ENCODE results near the gene BAHD1. TPM values are rescaled to one million over a fixed set of nuclear protein-coding genes. Genes with fewer than 3 reads are reported as not detected.

BAHD1 gene
- total RNA-seq, 2 experiments from 2014 or later = 29.6 to 30.0 TPM

DNA sequence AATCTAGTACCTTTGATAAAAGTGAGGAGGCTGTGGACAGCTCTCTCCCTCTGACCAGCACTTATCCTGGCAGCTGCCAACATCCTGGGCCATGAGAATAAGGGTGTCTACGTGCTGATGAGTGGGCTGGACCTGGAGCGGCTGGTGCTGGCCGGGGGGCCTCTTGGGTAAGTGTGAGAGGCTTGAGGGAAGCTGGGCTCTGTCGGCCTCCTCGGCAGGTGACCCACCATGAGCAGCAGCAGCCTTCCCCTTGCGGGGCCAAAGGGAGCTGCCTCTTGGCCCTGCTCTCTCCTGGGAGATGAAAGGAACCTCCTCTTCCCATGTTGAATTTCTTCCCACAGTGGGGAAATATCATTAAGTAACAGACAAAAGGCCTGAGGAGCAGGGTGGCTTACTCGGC is 25.9 kb upstream of the BAHD1 start:
- H3K9me3 Mint-ChIP-seq = no peaks in the 10 kb centered on the region
- H3K4me3 Mint-ChIP-seq = no peak overlapping the region
- POLR2A ChIA-PET = interaction anchor here (1.1 kb wide), 1 partner anchor 46 kb away, joined by 3 read pairs; no protein-coding TSS in a partner anchor
- peaks cover 27% of the 10 kb centered on the region for H3K36me3 Mint-ChIP-seq
- DNase-seq (no peak), ATAC-seq (ENCODE audit: low read depth) (no peak)
- H3K4me1 Mint-ChIP-seq = no peaks in the 10 kb centered on the region
- H3K27me3 Mint-ChIP-seq = no peaks in the 10 kb centered on the region
- H3K27ac Mint-ChIP-seq = no peak overlapping the region

GRCh38 chr15:40415226-40415625 is 25.5 kb upstream of the BAHD1 start:
- Mint-ChIP-seq H3K9me3 (no peaks in the 10 kb centered on the region), H3K36me3 (peaks cover 27% of the 10 kb centered on the region), H3K4me1 (no peaks in the 10 kb centered on the region), H3K27ac (no peak overlapping the region), H3K27me3 (no peaks in the 10 kb centered on the region), H3K4me3 (no peak overlapping the region)
- ATAC-seq (ENCODE audit: low read depth) (no peak), DNase-seq (no peak)
- POLR2A ChIA-PET = interaction anchor here (0.8 kb wide), 1 partner anchor 77 kb away, joined by 3 read pairs; no protein-coding TSS in a partner anchor

DNA sequence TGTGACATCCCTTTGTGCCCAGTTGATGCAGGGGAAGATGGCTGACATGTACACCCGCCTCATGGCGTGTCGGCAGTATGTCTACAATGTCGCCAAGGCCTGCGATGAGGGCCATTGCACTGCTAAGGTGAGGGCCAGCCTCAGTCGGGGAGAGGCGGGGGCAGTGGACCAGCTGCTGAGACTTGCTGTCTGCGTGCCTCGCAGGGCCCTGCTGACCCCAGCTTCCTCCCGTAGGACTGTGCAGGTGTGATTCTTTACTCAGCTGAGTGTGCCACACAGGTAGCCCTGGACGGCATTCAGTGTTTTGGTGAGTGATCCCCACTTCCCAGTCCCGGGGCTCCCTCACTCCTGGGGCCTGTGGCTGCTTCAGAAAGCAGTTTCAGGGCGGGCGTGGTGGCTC is 24.7 kb upstream of the BAHD1 start:
- DNase-seq (no peak), ATAC-seq (ENCODE audit: low read depth) (no peak)
- Mint-ChIP-seq H3K9me3 (no peaks in the 10 kb centered on the region), H3K4me1 (no peaks in the 10 kb centered on the region), H3K36me3 (peaks cover 20% of the 10 kb centered on the region), H3K27me3 (no peaks in the 10 kb centered on the region), H3K27ac (no peak overlapping the region), H3K4me3 (no peak overlapping the region)
- POLR2A ChIA-PET = interaction anchor here (0.8 kb wide), 1 partner anchor 78 kb away, joined by 3 read pairs; no protein-coding TSS in a partner anchor

DNA sequence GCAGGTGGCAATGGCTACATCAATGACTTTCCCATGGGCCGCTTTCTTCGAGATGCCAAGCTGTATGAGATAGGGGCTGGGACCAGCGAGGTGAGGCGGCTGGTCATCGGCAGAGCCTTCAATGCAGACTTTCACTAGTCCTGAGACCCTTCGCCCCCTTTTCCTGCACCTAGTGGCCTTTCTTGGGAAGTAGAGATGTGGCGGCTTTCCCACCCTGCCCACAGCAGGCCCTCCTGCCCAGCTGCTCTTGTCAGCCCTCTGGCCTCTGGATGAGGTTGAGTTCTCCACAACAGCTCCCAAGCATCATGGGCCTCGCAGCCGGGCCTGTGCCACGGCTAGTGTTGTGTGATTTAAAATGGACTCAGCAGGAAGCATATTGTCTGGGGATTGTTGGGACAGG is 22.6 kb upstream of the BAHD1 start:
- Mint-ChIP-seq H3K36me3 (peaks cover 7% of the 10 kb centered on the region), H3K27me3 (no peaks in the 10 kb centered on the region), H3K27ac (peak overlapping the region; percentile 17), H3K4me1 (peaks cover 4% of the 10 kb centered on the region), H3K4me3 (no peak overlapping the region), H3K9me3 (no peaks in the 10 kb centered on the region)
- DNase-seq (no peak), ATAC-seq (ENCODE audit: low read depth) (no peak)
- POLR2A ChIA-PET = interaction anchor here (0.8 to 1.1 kb wide), 2 partner anchors 35 to 41 kb away, joined by 3 read pairs; partner anchors contain the start of gene KNSTRN

- Mint-ChIP-seq H3K4me3 (no peak overlapping the region), H3K9me3 (no peaks in the 10 kb centered on the region), H3K4me1 (peaks cover 4% of the 10 kb centered on the region), H3K36me3 (peaks cover 2% of the 10 kb centered on the region), H3K27me3 (no peaks in the 10 kb centered on the region), H3K27ac (no peak overlapping the region)
- ATAC-seq (ENCODE audit: low read depth) (no peak), DNase-seq (no peak)
- POLR2A ChIA-PET = interaction anchor here (1.9 to 4.0 kb wide), 2 partner anchors 14 to 52 kb away, joined by 4 to 22 read pairs; partner anchors contain the start of gene IVD
Observed at GRCh38 chr15:40420071-40420713, 20.6 kb upstream of the BAHD1 start.

- no peaks in the 10 kb centered on the region for H3K9me3 Mint-ChIP-seq
- H3K4me1 Mint-ChIP-seq = peaks cover 4% of the 10 kb centered on the region
- peaks cover 2% of the 10 kb centered on the region for H3K36me3 Mint-ChIP-seq
- ATAC-seq (ENCODE audit: low read depth) = no peak
- DNase-seq = no peak
- no peak overlapping the region for H3K4me3 Mint-ChIP-seq
- no peak overlapping the region for H3K27ac Mint-ChIP-seq
- POLR2A ChIA-PET = interaction anchor here (2.2 to 4.0 kb wide), 2 partner anchors 53 to 77 kb away, joined by 8 to 22 read pairs; no protein-coding TSS in a partner anchor
- H3K27me3 Mint-ChIP-seq = no peaks in the 10 kb centered on the region
Observed at GRCh38 chr15:40420793-40421192, 20.0 kb upstream of the BAHD1 start.

DNA sequence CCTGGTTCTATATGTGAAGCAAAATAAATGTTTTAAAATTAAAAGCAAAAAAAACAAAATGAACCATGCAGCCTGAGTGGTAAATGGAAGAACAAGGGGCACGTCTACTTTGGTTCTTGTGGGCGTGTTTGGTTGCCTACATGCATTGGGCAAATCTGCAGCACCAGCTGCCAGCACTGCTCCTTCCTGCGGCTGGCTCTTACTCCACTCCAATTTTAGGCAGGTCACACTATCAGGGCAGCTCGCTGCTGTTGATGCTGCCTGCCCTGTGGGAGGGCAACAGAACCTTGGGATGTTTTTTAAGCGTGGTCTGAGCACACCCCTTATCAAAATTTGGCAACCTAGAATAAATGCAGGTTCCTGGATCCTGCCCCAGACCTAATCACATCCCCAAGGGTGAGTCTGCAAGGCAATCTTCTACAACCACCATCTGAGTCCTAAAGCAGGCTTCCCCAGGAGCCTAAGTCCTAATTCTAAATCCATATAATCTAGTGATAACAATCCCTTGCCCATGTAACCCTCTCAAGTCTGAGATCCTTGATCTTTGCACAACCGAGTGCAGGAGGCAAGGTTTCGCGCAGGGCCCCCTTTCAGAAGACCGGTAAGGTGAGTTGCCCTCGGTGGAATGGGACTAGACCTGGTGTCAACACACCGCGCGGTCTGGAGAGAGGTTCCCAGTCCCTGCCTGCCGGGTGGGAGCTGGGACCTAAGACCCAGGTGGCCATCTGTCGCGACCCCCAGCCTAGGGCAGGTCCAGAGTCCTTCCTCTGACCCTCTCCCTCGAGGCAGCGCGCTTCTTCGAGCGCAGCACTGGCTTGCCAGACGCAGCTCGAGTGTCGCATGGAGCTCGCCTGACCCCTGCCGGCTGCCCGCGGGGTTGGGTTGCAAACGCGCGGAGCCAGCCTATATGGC is 19.3 kb upstream of the BAHD1 start:
- H3K27ac Mint-ChIP-seq = no peak overlapping the region
- no peaks in the 10 kb centered on the region for H3K27me3 Mint-ChIP-seq
- peak overlapping the region; percentile 10 for H3K4me3 Mint-ChIP-seq
- POLR2A ChIA-PET = interaction anchor here (0.7 to 4.0 kb wide), 5 partner anchors 16 to 138 kb away, joined by 3 to 22 read pairs (median 4); partner anchors contain the start of genes ANKRD63 and IVD
- peak; percentile 97 for ATAC-seq (ENCODE audit: low read depth)
- peaks cover 4% of the 10 kb centered on the region for H3K4me1 Mint-ChIP-seq
- DNase-seq = peak; percentile 91
- H3K9me3 Mint-ChIP-seq = no peaks in the 10 kb centered on the region
- H3K36me3 Mint-ChIP-seq = peaks cover 2% of the 10 kb centered on the region

- Mint-ChIP-seq H3K27ac (no peak overlapping the region), H3K4me3 (no peak overlapping the region), H3K9me3 (no peaks in the 10 kb centered on the region), H3K36me3 (peaks cover 1% of the 10 kb centered on the region), H3K27me3 (no peaks in the 10 kb centered on the region), H3K4me1 (peaks cover 4% of the 10 kb centered on the region)
- ATAC-seq (ENCODE audit: low read depth) = no peak
- DNase-seq = no peak
- POLR2A ChIA-PET = no interaction called here
Observed at GRCh38 chr15:40424483-40425115, 16.2 kb upstream of the BAHD1 start.

DNA sequence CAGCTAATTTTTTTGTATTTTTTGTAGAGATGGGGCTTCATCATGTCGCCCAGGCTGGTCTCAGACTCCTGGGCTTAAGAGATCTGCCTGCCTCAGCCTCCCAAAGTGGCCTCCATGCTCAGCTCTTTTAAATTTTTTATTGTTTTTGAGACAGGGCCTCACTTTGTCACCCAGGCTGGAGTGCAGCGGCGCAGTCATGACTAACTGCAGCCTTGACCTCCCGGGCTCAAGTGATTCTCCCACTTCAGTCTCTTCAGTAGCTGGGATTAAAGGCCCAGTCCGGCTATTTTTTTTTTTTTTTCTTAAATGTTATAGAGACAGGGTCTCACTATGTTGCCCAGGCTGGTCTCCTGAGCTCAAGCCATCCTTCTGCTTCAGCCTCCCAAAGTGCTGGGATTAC is 15.1 kb upstream of the BAHD1 start:
- POLR2A ChIA-PET = interaction anchor here (0.6 kb wide), 1 partner anchor 81 kb away, joined by 3 read pairs; no protein-coding TSS in a partner anchor
- Mint-ChIP-seq H3K36me3 (peaks cover 1% of the 10 kb centered on the region), H3K27ac (no peak overlapping the region), H3K4me1 (peaks cover 4% of the 10 kb centered on the region), H3K27me3 (no peaks in the 10 kb centered on the region), H3K9me3 (no peaks in the 10 kb centered on the region), H3K4me3 (no peak overlapping the region)
- ATAC-seq (ENCODE audit: low read depth) (no peak), DNase-seq (no peak)

DNA sequence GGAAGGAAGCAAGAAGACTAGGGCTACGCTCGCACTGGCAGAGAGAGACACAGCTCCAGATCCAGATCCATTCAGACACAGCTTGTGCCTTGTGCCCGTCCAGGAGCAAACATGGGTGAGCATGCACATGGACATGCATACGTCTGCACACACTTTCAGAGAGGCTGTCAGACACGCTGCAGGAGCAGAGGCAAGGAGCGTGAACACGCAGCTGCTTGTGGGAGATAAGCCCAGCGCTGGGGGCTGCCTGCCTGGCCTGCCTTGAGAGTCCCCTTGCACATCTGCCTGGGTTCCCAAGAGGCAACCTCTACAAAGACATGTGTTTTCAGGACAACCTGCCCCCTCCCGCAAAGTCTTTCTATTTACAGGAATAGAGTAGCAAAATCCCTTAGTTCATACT is 13.6 kb upstream of the BAHD1 start:
- no peak for ATAC-seq (ENCODE audit: low read depth)
- Mint-ChIP-seq H3K9me3 (no peaks in the 10 kb centered on the region), H3K4me1 (no peaks in the 10 kb centered on the region), H3K4me3 (no peak overlapping the region), H3K27ac (no peak overlapping the region), H3K27me3 (no peaks in the 10 kb centered on the region), H3K36me3 (peaks cover 1% of the 10 kb centered on the region)
- DNase-seq = no peak
- POLR2A ChIA-PET = no interaction called here

DNA sequence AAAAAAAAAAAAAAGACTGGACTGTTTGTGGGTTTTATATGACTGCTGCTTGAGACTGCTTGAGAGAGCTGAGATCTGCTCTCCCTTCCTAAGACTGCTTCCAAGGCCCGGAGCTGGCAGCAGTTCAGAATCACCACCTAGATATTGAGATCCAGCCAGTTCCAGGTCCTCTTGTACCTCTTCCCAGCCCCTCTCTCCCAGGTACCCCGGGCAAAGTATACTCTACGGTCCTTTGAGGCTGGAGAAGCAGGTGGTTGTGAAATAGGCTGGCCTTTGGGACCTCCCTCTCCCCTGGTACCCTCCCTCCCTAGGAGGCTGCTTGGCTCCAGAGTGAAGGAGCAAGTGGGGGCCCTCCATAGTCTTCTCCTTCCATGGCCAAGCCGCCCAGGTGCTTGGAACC is 12.6 kb upstream of the BAHD1 start:
- POLR2A ChIA-PET = no interaction called here
- ATAC-seq (ENCODE audit: low read depth) (no peak), DNase-seq (no peak)
- Mint-ChIP-seq H3K27me3 (no peaks in the 10 kb centered on the region), H3K36me3 (peaks cover 1% of the 10 kb centered on the region), H3K27ac (no peak overlapping the region), H3K4me1 (no peaks in the 10 kb centered on the region), H3K9me3 (no peaks in the 10 kb centered on the region), H3K4me3 (no peak overlapping the region)

- ATAC-seq (ENCODE audit: low read depth) = no peak
- H3K27ac Mint-ChIP-seq = no peak overlapping the region
Observed at GRCh38 chr15:40429068-40429710, 11.6 kb upstream of the BAHD1 start.

More at GRCh38 chr15:40429068-40429710, 11.6 kb upstream of the BAHD1 start:
- H3K4me1 Mint-ChIP-seq = no peaks in the 10 kb centered on the region
- no peaks in the 10 kb centered on the region for H3K27me3 Mint-ChIP-seq
- no peaks in the 10 kb centered on the region for H3K9me3 Mint-ChIP-seq
- no peak overlapping the region for H3K4me3 Mint-ChIP-seq
- POLR2A ChIA-PET = interaction anchor here (0.7 kb wide), 1 partner anchor 74 kb away, joined by 3 read pairs; no protein-coding TSS in a partner anchor
- no peak for DNase-seq
- peaks cover 1% of the 10 kb centered on the region for H3K36me3 Mint-ChIP-seq

Data from activated naive CD8-positive, alpha-beta T cell treated with anti-CD3 and anti-CD28 coated beads, Interleukin-2, amount 10 ng/mL, durations not matched to agents 7 days and 5 days (primary cell).